Endothelial cell of umbilical vein (primary cell): Measurements from ENCODE around the gene LRP1B. TPM values are rescaled to one million over a fixed set of nuclear protein-coding genes. Genes with fewer than 3 reads are reported as not detected.

ENCODE experiments used
- BruUV-seq: library from RNA; stranded (reverse); fragments of 400-500 nt; replicated peaks from 2 replicates; lab custom pipeline; 2021; lab: Mats Ljungman, UMichigan
- CTCF ChIA-PET: fragments of 300-600, 350-600 bp; sonication (Branson Sonifier 250); formaldehyde crosslinking; loops from one replicate; lab custom pipeline; 2021; ENCODE audit warnings: antibody characterized with exemption, inconsistent platforms; lab: Charles Lee
- POLR2A ChIA-PET: fragments of 300-600, 350-600 bp; sonication (Branson Sonifier 250); formaldehyde crosslinking; loops from one replicate; lab custom pipeline; 2021; ENCODE audit warnings: antibody characterized with exemption, inconsistent platforms; lab: Charles Lee
- DNase-seq: peaks from one replicate; pipeline ENCODE4 v3.0.0-alpha.2; 2011; ENCODE audit warnings: low read depth, low spot score
- FAIRE-seq: peaks from 2 replicates; lab custom pipeline; 2011; peaks lifted over from hg19 to GRCh38; lab: Jason Lieb, UNC
- H2AFZ ChIP-seq: 2 replicates; pipeline ENCODE4 v1.6.0; 2012; ENCODE audit warnings: low read depth, low read length, control low read depth, inconsistent platforms
- H3K27ac ChIP-seq: 2 replicates; pipeline ENCODE4 v1.5.1; 2011; ENCODE audit warnings: low read depth, mild to moderate bottlenecking, control low read depth, low read length, moderate library complexity; ENCODE audit not compliant: insufficient read depth
- H3K27me3 ChIP-seq, 2 experiments: 2 replicates each; pipeline versions ENCODE4 v1.6.0 to v1.6.1; 2011; ENCODE audit warnings: low read length in 2 of 2, mixed read lengths in 1 of 2; ENCODE audit not compliant: control insufficient read depth in 2 of 2, insufficient read depth in 2 of 2
- H3K36me3 ChIP-seq, 2 experiments: 2 replicates in 1 of 2; 3 replicates in 1 of 2; pipeline ENCODE4 v1.5.1; 2011; ENCODE audit warnings: low read length in 2 of 2, mild to moderate bottlenecking in 1 of 2, moderate library complexity in 1 of 2; ENCODE audit not compliant: control insufficient read depth in 2 of 2, insufficient read depth in 2 of 2; ENCODE audit errors: extremely low read depth in 1 of 2
- H3K4me1 ChIP-seq: 3 replicates; pipeline ENCODE4 v1.5.1; 2011; ENCODE audit warnings: mild to moderate bottlenecking, low read length; ENCODE audit not compliant: control insufficient read depth, insufficient read depth; ENCODE audit errors: extremely low read depth
- H3K4me2 ChIP-seq: 2 replicates; pipeline ENCODE4 v1.6.1; 2011; ENCODE audit warnings: low read length, control low read depth, mixed read lengths; ENCODE audit not compliant: insufficient read depth
- H3K4me3 ChIP-seq, 3 experiments: fragments of 200-600 bp in 1 of 3; sonication (generic), shearing (Covaris generic) in 1 of 3; replicated peaks in 1 of 3; 2 replicates each; pipeline ENCODE4 v1.5.1; 2011 to 2016; ENCODE audit warnings: control low read depth in 3 of 3, low read length in 3 of 3, mild to moderate bottlenecking in 2 of 3, inconsistent platforms in 1 of 3, low read depth in 1 of 3, moderate library complexity in 1 of 3; ENCODE audit not compliant: insufficient read depth in 1 of 3
- H3K79me2 ChIP-seq: 2 replicates; pipeline ENCODE4 v1.6.0; 2012; ENCODE audit warnings: low read length, inconsistent platforms; ENCODE audit not compliant: control insufficient read depth, insufficient read depth
- H3K9ac ChIP-seq: replicated peaks from 2 replicates; pipeline ENCODE3; 2011; ENCODE audit warnings: low read length, control low read depth; ENCODE audit not compliant: insufficient read depth; ENCODE audit errors: extremely low read depth
- H3K9me1 ChIP-seq: replicated peaks from 3 replicates; pipeline ENCODE4 v1.6.0; 2011; ENCODE audit warnings: mild to moderate bottlenecking, low read length; ENCODE audit not compliant: control insufficient read depth, insufficient read depth; ENCODE audit errors: extremely low read depth
- H3K9me3 ChIP-seq: replicated peaks from 2 replicates; pipeline ENCODE4 v1.5.1; 2012; ENCODE audit warnings: low read length, inconsistent platforms; ENCODE audit not compliant: control insufficient read depth, insufficient read depth
- H4K20me1 ChIP-seq: replicated peaks from 2 replicates; pipeline ENCODE3; 2011; ENCODE audit warnings: mild to moderate bottlenecking, low read length; ENCODE audit not compliant: control insufficient read depth, insufficient read depth; ENCODE audit errors: extremely low read depth
- CTCF ChIP-seq, 2 donors: IDR thresholded peaks; 1 replicate in 1 of 2; 2 replicates in 1 of 2; pipeline ENCODE4 v1.5.1; 2011; ENCODE audit warnings: low read length in 2 of 2, mild to moderate bottlenecking in 2 of 2, moderate library complexity in 2 of 2, control low read depth in 1 of 2, inconsistent platforms in 1 of 2, low read depth in 1 of 2; ENCODE audit not compliant: insufficient read depth in 1 of 2; ENCODE audit errors: extremely low read depth in 1 of 2
- EZH2 ChIP-seq: IDR thresholded peaks from 2 replicates; pipeline ENCODE4 v1.6.1; 2012; ENCODE audit warnings: borderline replicate concordance, low read depth, mild to moderate bottlenecking, moderate library complexity, low read length, inconsistent platforms; ENCODE audit not compliant: severe bottlenecking
- FOS ChIP-seq: IDR thresholded peaks from 2 replicates; pipeline ENCODE4 v1.6.1; 2011; ENCODE audit warnings: mild to moderate bottlenecking, low read length, moderate library complexity, borderline replicate concordance; ENCODE audit not compliant: insufficient read depth
- GATA2 ChIP-seq: IDR thresholded peaks from 2 replicates; pipeline ENCODE4 v1.7.0; 2011; ENCODE audit warnings: low read depth, mild to moderate bottlenecking, moderate library complexity, mixed read lengths, low read length; ENCODE audit not compliant: insufficient read length, insufficient read depth
- JUN ChIP-seq: IDR thresholded peaks from 2 replicates; pipeline ENCODE4 v1.6.1; 2011; ENCODE audit warnings: borderline replicate concordance, low read depth; ENCODE audit not compliant: insufficient read length, insufficient read depth
- MYC ChIP-seq: IDR thresholded peaks from one replicate; pipeline ENCODE4 v1.6.1; 2011; ENCODE audit warnings: mild to moderate bottlenecking, low read depth, low read length
- POLR2A ChIP-seq: IDR thresholded peaks from 2 replicates; pipeline ENCODE4 v1.6.1; 2012; ENCODE audit warnings: low read depth, mild to moderate bottlenecking, control low read depth, low read length
- POLR2AphosphoS5 ChIP-seq: IDR thresholded peaks from 2 replicates; pipeline ENCODE4 v1.6.1; 2012; ENCODE audit warnings: low read depth, mild to moderate bottlenecking, control low read depth, low read length, moderate library complexity; ENCODE audit not compliant: insufficient read depth
- dilution Hi-C: fragments of 300-500 bp; cut with MboI; formaldehyde crosslinking; loops from one replicate; pipeline ENCODE4 v1.15.0; 2019; ENCODE audit warnings: low sequenced_read_pairs; ENCODE audit not compliant: extremely low pct_ligation_motif_present
- intact Hi-C: fragments of 100-400 bp; cut with micrococcal nuclease; formaldehyde crosslinking; loops from one replicate; pipeline ENCODE4 v1.10.0; 2022
- polyA plus RNA-seq, 4 experiments: library from polyadenylated mRNA; depleted of rRNA in 3 of 4; stranded (reverse) in 3 of 4; unstranded in 1 of 4; fragments of >200 nt; gene quantifications; 2 replicates each; pipeline versions ENCODE4 v1.2.1 to v1.2.3, GENCODE V29; 2011 to 2012; ENCODE audit warnings: missing spikeins in 1 of 4
- total RNA-seq: library from RNA; stranded (reverse); gene quantifications from 2 replicates; pipeline ENCODE4 v1.2.3, GENCODE V29; 2021
- TF ChIP-seq, protein P1 (sequence below): IDR thresholded peaks from 2 replicates; pipeline ENCODE4 v1.6.1; 2011; ENCODE audit not compliant: insufficient read depth, insufficient read length

LRP1B gene
- total and polyA plus RNA-seq, 2 donors (not counting 3 experiments of a cell fraction or from before 2014, with no cell fraction given): 0.03 to 0.07 TPM

DNA sequence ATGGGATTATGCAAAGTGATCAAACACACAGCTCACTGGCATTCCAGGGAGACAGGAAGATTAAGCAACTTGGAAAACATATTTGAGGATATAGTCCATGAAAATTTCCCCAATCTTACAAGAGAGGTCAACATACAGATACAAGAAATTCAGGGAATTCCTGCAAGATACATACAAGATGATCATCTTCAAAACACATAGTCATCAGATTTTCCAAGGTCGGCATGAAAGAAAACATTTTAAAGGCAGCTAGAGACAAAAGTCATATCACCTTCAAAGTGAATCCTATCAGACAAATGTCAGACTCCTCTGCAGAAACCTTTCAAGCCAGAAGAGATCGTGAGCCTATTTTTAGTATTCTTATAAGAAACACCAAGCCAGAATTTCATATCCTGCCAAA is 1188.5 kb downstream of the LRP1B start:
- FAIRE-seq (no peak), DNase-seq (no peak)
- CTCF ChIA-PET: interaction anchor here (1.1 to 2.2 kb wide), 3 partner anchors 8 to 16 kb away, joined by 3 to 5 read pairs (median 5); no protein-coding TSS in a partner anchor
- Histone ChIP-seq H3K9me1 (no peaks in the 10 kb centered on the region), H3K4me2 (no peak overlapping the region), H3K27me3 (no peaks in the 10 kb centered on the region), H3K4me1 (no peaks in the 10 kb centered on the region), H3K9ac (no peak overlapping the region), H3K36me3 (no peaks in the 10 kb centered on the region), H3K4me3 (no peak overlapping the region), H3K27ac (no peak overlapping the region), H3K79me2 (no peaks in the 10 kb centered on the region), H2AFZ (no peak overlapping the region), H4K20me1 (no peaks in the 10 kb centered on the region), H3K9me3 (no peaks in the 10 kb centered on the region)
- intact Hi-C loops: no loop called here
- POLR2A ChIA-PET: no interaction called here
- dilution Hi-C loops: no loop called here
- BruUV-seq: no TSS peak
- no peak for TF ChIP-seq MYC
- no peak for TF ChIP-seq GATA2
- TF ChIP-seq POLR2A: no peak
- no peak for TF ChIP-seq CTCF (IDR thresholded peaks at IDR 0.05; ENCODE audit: extremely low read depth in 1 of 2, insufficient read depth in 1 of 2, low read depth in 1 of 2, low read length in 2 of 2)
- no peak for TF ChIP-seq FOS
- no peak for TF ChIP-seq EZH2
- no peak for TF ChIP-seq POLR2AphosphoS5
- TF ChIP-seq, protein P1, sequence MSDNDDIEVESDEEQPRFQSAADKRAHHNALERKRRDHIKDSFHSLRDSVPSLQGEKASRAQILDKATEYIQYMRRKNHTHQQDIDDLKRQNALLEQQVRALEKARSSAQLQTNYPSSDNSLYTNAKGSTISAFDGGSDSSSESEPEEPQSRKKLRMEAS: no peak
- TF ChIP-seq JUN: no peak
